Measurements from ENCODE around the gene UNC93A. TPM values are rescaled to one million over a fixed set of nuclear protein-coding genes. Genes with fewer than 3 reads are reported as not detected.

UNC93A gene
- total and polyA plus RNA-seq, 8 donors = not detected

DNA sequence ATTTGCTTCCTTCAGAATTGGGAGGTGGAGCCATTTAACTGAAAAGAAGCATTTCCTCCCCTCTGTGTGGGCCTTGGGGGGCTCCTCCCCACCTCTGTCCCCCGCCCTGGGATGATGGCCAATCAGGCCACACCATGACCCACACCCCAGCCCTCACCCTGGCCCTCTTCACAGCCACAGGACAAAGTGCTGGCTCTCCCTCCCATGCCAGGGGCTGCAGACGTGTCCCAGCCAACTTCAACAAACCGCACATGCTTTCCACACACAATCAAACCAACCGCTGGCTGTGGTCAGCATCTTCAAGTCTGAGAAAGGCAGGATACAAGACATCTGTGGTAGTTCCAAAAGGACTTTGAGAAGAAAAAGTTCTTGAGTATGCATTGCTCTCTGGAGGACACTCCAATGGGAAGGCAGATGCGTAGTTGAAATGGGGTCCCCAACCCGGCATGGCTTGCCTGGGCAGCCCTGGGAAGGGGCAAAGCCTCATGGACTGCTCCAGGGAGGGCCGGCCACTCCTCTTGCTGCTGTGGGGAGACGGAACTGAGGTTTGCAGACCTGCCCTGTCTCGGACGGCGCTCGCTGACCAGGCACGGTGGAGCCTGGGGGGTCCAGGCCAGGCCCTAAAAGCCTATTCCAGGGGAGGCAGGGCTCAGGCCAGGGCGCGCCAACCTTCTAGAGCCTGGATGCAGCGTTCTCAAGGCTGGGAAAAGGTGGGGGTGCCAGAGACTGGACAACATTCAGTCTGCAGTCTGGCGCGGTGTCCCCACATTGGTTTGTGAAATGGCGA, 45.9 kb downstream of the UNC93A start:
- intact Hi-C loops (cut with DNase I) = no loop called here
- Histone ChIP-seq H3K27me3 (no peaks in the 10 kb centered on the region), H3K4me3 (no peak overlapping the region), H3K36me3 (no peaks in the 10 kb centered on the region), H3K4me1 (no peaks in the 10 kb centered on the region), H3K9me3 (no peaks in the 10 kb centered on the region), H3K27ac (no peak overlapping the region)
- 89 to 93% methylated on average over 19 of the region's 19 CpGs for WGBS, 2 donors
- DNase-seq = no peak
- TF ChIP-seq, protein P1, sequence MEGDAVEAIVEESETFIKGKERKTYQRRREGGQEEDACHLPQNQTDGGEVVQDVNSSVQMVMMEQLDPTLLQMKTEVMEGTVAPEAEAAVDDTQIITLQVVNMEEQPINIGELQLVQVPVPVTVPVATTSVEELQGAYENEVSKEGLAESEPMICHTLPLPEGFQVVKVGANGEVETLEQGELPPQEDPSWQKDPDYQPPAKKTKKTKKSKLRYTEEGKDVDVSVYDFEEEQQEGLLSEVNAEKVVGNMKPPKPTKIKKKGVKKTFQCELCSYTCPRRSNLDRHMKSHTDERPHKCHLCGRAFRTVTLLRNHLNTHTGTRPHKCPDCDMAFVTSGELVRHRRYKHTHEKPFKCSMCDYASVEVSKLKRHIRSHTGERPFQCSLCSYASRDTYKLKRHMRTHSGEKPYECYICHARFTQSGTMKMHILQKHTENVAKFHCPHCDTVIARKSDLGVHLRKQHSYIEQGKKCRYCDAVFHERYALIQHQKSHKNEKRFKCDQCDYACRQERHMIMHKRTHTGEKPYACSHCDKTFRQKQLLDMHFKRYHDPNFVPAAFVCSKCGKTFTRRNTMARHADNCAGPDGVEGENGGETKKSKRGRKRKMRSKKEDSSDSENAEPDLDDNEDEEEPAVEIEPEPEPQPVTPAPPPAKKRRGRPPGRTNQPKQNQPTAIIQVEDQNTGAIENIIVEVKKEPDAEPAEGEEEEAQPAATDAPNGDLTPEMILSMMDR (IDR thresholded peaks at IDR 0.05) = no peak
- no peak for FAIRE-seq
- no peak for ATAC-seq

DNA sequence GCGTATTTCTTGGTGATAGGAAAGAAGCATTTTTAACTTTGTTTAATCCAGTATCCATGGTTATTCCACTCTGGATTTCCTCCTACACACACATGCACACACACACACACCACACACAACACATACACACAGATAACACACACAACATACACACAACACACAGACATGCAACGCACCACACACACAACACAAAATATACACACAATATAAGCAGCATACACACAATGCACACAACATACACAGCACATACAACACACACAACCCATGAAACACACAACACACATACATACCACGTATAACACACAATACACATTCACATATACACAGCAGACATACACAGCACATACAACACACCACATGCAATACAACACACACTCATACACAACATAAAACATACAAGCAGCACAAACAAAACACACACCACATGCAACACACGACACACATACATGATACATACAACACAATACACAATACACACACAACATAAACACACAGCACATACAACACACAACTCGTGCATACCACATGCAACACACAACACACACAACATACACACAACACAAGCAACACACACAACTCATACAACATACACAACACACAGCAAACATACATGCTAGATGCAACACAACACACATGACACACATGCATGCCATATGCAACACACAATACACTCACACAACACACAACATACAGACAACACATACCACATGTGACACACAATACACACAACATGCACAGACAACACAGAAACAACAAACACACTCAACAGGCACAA, 46.7 kb downstream of the UNC93A start:
- no peaks in the 10 kb centered on the region for H3K4me1 ChIP-seq
- DNase-seq (no peak), ATAC-seq (no peak), FAIRE-seq (no peak)
- TF ChIP-seq, protein P1 (IDR thresholded peaks at IDR 0.05) = no peak
- no peaks in the 10 kb centered on the region for H3K36me3 ChIP-seq
- no peaks in the 10 kb centered on the region for H3K27me3 ChIP-seq
- 68 to 87% methylated on average over 5 of the region's 5 CpGs for WGBS, 2 donors
- H3K27ac ChIP-seq = no peak overlapping the region
- no peak overlapping the region for H3K4me3 ChIP-seq
- intact Hi-C loops (cut with DNase I) = no loop called here
- no peaks in the 10 kb centered on the region for H3K9me3 ChIP-seq

DNA sequence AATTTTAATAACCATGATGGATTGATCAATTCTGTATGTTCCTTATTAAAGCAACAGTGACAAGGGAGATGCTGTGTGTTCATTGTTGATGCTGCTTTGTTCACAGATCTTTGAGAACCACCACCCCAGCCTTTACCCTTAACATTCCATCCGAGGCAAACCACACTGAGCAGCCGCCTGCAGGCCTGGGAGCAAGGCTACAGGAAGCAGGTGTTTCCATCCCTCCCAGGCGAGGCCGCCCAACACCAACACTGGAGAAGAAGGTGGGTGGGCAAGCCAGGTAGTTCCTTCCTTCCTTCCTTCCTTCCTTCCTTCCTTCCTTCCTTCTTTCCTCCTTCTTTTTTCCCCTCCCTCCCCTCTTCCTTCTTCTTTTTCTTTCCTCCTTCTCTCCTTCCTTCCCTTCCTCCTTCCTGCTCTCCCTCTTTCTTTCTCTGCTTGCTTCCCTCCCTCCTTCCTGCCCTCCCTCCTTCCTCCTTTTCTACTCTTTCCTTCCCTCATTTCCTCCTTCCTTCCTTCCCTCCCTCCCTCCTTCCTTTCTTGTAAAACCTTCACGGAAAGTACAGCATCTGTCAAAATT, 47.5 kb downstream of the UNC93A start:
- Histone ChIP-seq H3K9me3 (no peaks in the 10 kb centered on the region), H3K4me1 (no peaks in the 10 kb centered on the region), H3K4me3 (no peak overlapping the region), H3K27me3 (no peaks in the 10 kb centered on the region), H3K36me3 (no peaks in the 10 kb centered on the region), H3K27ac (no peak overlapping the region)
- WGBS, 2 donors = 70 to 75% methylated on average over 5 of the region's 5 CpGs
- DNase-seq (no peak), ATAC-seq (no peak), FAIRE-seq (no peak)
- TF ChIP-seq, protein P1 (IDR thresholded peaks at IDR 0.05) = no peak
- intact Hi-C loops (cut with DNase I) = no loop called here

DNA sequence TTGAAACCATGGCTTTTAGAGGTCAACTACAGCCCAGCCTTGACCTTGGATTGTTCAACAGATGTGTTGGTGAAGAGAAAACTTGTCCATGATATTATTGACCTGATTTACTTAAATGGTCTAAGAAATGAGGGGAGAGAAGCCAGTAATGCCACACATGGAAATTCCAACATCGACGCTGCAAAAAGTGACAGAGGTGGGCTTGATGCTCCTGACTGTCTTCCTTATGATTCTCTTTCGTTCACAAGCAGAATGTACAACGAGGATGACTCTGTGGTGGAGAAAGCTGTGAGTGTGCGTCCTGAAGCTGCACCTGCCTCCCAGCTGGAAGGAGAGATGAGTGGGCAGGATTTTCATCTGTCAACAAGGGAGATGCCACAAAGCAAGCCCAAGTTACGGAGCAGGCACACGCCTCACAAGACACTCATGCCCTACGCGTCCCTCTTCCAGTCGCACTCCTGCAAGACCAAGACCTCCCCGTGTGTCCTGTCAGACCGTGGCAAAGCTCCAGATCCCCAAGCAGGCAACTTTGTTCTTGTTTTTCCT, 50.0 kb downstream of the UNC93A start:
- Histone ChIP-seq H3K27me3 (no peaks in the 10 kb centered on the region), H3K9me3 (no peaks in the 10 kb centered on the region), H3K27ac (no peak overlapping the region), H3K4me1 (no peaks in the 10 kb centered on the region), H3K36me3 (no peaks in the 10 kb centered on the region), H3K4me3 (no peak overlapping the region)
- DNase-seq (no peak), ATAC-seq (no peak), FAIRE-seq (no peak)
- 55 to 57% methylated on average over 12 of the region's 12 CpGs for WGBS, 2 donors
- intact Hi-C loops (cut with DNase I) = no loop called here
- TF ChIP-seq, protein P1 (IDR thresholded peaks at IDR 0.05) = no peak
